ENCODE data around the gene PARP6.

Gene PARP6

DNA sequence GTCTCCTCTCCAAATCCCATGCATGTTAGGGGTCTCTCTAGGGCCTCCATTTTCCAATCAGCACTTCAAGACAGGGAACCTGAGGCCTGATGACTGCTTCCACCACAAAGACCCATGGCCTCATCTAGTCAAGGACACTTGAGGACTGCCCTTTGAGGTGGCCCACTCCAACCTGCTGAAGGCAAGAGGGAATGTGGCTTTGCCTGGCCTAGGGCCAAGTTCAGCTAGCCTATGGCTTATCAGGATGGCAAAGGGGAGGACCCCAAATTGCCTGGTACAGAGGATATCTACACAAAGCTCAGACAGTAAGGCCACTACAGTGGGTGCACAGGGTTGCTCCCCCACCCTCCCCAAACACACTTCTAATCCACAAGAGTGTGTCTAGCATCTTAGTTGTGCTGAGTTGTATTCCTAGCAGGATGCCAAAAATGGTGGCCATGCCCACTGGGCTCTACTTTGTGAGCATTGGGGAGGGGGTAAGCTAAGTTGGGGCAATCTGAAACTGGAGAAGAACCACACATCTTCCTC is 64.7 kb downstream of the PARP6 start:
- TF ChIP-seq SIN3A (IDR thresholded peaks at IDR 0.05; ENCODE audit: borderline replicate concordance, insufficient read depth, low read length) (no peak), REST (IDR thresholded peaks at IDR 0.05; ENCODE audit: insufficient read depth in 1 of 2, low read depth in 2 of 2, low read length in 2 of 2) (no peak), FOXP2 (optimal IDR thresholded peaks at IDR 0.05; ENCODE audit: borderline replicate concordance, extremely low read depth, extremely low read length, insufficient read depth) (no peak), TAF1 (IDR thresholded peaks at IDR 0.05; ENCODE audit: borderline replicate concordance, insufficient read depth, low read length) (no peak), POLR2AphosphoS5 (IDR thresholded peaks at IDR 0.05; ENCODE audit: low read depth, low read length) (no peak)

DNA sequence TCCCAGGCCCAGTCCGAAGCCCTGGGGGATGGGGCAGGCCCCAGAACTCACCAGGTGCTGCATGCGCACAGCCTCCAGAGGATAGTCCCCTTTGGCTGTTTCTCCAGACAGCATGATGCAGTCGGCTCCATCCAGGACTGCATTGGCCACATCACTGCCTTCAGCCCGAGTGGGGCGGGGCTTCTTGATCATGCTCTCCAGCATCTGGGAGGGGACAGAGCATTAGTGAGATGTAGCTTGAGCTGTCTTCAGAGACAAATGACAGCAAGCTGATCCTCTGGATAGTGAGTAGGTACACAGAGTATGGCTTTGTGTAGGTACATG is 65.7 kb downstream of the PARP6 start:
- TF ChIP-seq REST (IDR thresholded peaks at IDR 0.05; ENCODE audit: insufficient read depth in 1 of 2, low read depth in 2 of 2, low read length in 2 of 2) (no peak), POLR2AphosphoS5 (IDR thresholded peaks at IDR 0.05; ENCODE audit: low read depth, low read length) (no peak), TAF1 (IDR thresholded peaks at IDR 0.05; ENCODE audit: borderline replicate concordance, insufficient read depth, low read length) (no peak)

DNA sequence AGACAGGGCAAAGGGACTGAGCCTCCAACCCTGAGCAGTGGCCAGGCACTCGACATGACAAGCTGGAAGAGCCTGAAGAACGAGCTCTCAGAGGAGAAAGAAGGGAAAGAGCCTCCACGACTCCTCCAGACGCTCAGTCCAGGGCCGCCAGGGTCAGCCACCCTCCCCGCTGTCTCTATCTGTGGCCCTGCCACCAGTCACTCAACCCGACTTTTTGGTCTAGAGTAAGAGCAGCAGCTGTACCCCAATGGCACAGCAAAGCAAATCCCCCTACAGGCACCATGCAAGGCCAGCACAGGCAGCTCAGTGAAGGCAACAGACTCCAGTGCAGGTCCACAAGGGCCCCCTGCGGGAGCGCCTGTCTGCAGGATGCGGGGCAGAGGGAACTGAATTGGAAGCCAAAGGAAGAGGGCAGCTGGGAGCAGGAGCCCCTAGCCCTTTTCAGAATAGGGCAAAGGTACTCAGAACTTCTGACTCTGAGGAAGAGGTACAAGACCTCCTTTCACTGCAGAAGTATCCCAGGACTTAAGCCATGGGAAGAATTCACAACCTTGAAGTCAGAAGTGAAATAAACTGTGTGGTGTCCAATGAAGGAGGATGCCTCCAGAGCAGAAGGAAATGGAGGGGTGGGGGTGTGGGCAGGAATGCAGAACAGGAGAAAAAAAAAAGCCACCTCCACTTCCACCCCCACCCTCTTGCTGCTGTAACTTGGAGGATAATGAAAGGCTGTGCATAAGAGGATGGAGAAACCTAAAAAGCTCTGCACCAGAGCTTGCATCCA is 66.3 kb downstream of the PARP6 start:
- no peak for TF ChIP-seq SIN3A (IDR thresholded peaks at IDR 0.05; ENCODE audit: borderline replicate concordance, insufficient read depth, low read length)
- TF ChIP-seq TAF1 (IDR thresholded peaks at IDR 0.05; ENCODE audit: borderline replicate concordance, insufficient read depth, low read length) = no peak
- TF ChIP-seq POLR2AphosphoS5 (IDR thresholded peaks at IDR 0.05; ENCODE audit: low read depth, low read length) = no peak
- no peak for TF ChIP-seq FOXP2 (optimal IDR thresholded peaks at IDR 0.05; ENCODE audit: borderline replicate concordance, extremely low read depth, extremely low read length, insufficient read depth)
- no peak for TF ChIP-seq REST (IDR thresholded peaks at IDR 0.05; ENCODE audit: insufficient read depth in 1 of 2, low read depth in 2 of 2, low read length in 2 of 2)

GRCh38 chr15:72205273-72205672 is 67.1 kb downstream of the PARP6 start:
- TF ChIP-seq POLR2AphosphoS5 (IDR thresholded peaks at IDR 0.05; ENCODE audit: low read depth, low read length) = no peak
- no peak for TF ChIP-seq TAF1 (IDR thresholded peaks at IDR 0.05; ENCODE audit: borderline replicate concordance, insufficient read depth, low read length)
- TF ChIP-seq REST (IDR thresholded peaks at IDR 0.05; ENCODE audit: insufficient read depth in 1 of 2, low read depth in 2 of 2, low read length in 2 of 2) = no peak
- TF ChIP-seq FOXP2 (optimal IDR thresholded peaks at IDR 0.05; ENCODE audit: borderline replicate concordance, extremely low read depth, extremely low read length, insufficient read depth) = no peak
- no peak for TF ChIP-seq SIN3A (IDR thresholded peaks at IDR 0.05; ENCODE audit: borderline replicate concordance, insufficient read depth, low read length)

- TF ChIP-seq FOXP2 (optimal IDR thresholded peaks at IDR 0.05; ENCODE audit: borderline replicate concordance, extremely low read depth, extremely low read length, insufficient read depth) (no peak), POLR2AphosphoS5 (IDR thresholded peaks at IDR 0.05; ENCODE audit: low read depth, low read length) (no peak), SIN3A (IDR thresholded peaks at IDR 0.05; ENCODE audit: borderline replicate concordance, insufficient read depth, low read length) (no peak)
Measured at GRCh38 chr15:72203507-72203837, 68.9 kb downstream of the PARP6 start.

Data from PFSK-1 (cell line).